ENCODE measurements around the gene IGF2R.
"Not testable (repeated sequence)": the region's sequence is repeated elsewhere in the genome, so short reads cannot be mapped to it uniquely, and the experiment has no call there.

IGF2R gene

DNA sequence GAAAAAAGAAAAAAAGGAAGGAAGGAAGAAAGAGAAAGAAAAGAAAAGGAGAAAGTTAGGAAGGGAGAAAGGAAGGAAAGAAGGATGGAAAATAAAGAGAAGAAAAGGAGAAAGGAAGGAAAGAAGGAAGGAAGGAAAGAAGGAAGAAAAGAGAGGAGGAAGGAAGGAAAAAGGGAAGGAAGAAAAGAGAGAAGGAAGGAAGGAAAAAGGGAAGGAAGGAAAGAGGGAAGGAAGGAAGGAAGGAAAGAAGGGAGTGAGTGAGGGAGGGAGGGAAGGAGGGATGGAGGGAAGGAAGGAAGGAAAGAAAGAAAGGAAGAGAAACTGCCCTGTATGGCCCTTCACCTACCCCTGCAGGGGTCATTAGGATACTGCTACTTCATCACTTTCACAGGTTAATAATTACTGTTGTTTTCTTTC is 12.9 kb upstream of the IGF2R start:
- DNase-seq, result no peak

DNA sequence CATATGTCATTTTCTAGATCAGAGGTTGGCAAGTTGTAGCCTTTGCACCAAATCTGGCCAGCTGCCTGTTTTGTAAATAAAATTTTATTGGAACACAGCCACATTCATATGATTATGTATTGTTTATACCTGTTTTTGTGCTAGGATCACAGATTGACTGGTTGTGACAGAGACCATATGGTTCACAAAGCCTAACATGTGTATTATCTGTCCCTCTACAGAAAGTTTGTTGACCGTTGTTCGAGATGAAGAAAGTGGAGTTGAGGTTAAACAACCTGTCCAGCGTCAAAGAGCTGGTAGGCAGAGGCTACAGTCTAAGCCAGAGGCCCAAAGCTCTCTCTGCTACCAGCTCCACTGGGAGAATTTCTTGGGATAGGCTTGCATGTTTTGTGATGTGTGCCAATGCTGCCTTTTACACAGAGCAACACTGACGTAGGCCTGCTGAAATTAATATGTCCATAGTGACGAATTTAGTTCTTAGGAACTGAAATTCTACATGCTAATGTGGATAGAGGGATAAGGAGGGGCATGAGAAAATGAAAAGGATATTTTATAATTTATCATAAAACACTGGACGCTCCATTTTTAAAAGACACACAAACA is 11.7 kb upstream of the IGF2R start:
- DNase-seq, result no peak

DNA sequence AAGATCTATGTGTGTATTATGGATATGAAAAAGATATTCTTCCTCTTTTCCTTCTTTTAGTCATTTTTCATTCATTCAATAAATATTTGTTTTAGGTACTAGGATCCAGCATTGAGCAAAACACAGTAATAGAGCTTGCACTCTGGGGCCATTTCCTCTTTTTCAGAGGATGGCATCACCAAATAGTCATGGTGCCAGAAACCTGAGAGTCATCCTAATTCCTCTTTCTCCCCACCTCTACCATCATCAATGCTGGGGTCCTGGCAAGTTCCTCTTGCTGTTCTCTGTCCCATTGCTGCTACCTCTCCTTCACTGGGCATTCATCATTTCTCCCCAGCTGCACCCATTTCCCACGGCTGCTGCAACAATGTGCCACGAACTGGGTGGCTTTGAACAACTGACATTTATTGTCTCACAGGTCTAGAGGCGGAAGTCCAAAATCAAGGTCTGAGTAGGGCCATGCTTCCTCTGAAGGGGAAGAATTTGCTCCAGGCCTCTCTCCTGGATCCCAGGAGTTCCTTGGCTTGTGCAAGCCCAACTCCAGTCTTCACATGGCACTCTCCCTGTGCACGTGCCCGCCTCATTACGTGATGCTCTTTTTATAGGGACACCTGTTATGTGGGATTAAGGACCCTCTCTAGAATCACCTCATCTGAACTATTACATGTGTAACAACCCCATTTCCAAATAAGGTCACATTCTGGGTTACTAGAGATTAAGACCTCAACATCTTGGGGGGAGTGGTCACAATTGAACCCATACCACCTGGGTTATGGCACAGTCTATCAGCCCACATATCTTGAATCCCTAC is 9.5 kb upstream of the IGF2R start:
- no peak for DNase-seq

DNA sequence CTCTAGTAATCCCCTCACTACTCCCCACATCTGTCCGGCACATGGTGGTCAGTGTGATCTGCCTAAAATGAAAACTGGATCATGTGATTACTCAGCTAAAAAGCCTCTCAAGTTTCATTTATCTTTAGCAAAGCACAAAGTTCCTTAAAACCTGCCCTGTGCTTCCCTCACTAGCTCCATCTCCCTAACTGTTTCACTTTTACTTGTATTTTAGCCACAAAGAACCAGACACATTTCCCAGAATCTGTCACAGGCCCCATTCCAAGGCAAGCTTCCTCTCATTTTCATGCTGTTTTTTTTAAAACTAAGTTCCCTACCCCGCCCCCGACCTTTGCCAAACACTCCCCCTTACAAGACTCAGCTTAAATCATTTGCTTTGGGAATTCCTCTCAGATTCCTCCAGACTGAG is 8.9 kb upstream of the IGF2R start:
- no peak for DNase-seq

DNA sequence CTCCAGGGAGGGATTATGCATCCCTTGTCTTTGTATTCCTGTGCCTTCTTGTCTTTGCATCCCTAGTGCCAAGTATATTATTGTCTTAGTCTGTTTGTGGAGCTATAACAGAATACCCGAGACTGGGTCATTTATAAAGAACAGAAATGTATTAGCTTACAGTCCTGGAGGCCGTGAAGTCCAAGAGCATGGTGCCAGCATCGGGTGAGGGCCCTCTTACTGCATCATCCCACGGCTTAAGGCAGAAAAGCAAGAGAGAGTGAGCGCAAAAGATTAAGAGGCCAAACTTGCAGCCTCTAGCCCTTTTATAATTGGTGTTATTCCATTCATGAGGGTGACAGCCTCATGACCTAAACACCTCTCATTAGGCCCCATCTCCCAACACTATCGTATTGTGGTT is 8.4 kb upstream of the IGF2R start:
- DNase-seq, result no peak

DNA sequence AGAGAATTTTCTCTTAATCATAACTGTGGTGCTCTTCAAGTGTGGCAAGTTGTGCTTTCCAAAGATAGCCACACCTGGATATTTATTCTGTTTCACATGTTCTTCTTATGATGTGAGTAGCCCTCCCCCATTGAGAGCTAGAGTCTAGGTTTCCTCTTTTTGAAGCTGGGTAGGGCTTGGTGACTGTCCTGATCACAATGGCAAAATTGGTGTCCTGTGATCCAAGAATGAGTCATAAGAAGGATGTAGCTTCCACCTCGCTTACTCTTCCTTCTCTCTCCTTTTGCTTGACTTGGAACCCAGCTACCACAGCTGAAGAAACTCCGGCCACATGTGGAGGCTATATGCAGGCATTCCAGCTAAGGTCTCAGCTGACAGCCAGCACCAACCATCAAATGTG is 7.4 kb upstream of the IGF2R start:
- no peak for DNase-seq

DNA sequence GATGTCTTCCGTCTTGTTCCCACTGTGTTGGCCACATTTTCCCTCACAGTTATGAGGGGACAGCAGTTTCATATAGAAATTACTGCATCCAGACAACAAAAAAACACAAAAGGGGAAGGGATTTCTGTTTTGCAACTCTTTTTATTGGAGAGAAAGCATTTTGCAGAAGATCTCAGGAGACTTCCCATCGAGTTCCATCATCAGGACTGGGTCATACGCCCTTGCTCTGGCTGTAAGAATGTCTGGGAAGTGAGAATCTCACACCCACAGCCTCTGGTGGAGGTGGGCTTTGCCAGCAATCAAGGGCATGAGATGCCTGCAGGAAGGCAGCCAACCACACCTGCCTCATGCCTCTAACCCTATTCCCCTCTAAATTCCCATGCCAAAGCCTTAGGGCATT is 5.8 kb upstream of the IGF2R start:
- no peak for DNase-seq

DNA sequence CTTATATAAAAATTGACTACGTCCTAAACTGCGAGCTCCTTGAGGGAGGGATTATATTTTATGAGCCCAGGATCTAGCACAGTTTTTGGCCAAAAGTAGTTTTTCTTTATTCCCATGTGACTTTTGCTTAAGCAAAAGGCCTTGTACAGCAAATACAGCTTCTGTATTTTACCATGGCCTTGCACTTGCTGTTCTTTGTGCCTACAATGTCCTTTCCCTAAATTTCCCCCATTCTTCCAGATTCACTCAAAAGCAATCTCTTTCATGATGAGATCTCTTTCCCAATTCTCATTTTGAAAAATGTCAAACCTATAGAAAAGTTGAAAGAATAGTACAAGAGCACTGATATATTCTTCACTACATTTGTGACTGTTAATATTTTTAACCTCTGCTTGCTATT is 4.8 kb upstream of the IGF2R start:
- no peak for DNase-seq

DNA sequence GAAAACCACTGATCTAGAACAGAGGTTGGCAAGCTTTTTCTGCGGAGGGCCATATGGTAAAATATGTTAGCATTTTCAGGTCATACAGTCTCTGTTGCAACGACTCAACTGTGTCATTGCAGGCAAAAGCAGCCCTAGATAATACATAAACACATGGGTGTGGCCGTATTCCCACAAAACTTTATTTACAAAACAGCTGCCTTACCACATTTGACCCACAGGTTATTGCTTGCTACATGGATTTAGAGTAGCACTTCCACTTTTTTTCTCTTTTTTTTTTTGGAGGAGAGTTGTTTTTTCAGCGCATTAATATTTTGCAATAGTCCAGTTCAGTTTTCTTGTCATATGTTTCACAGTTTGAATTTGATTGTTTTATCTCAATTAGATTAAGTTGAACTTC is 2.5 kb upstream of the IGF2R start:
- no peak for DNase-seq

DNA sequence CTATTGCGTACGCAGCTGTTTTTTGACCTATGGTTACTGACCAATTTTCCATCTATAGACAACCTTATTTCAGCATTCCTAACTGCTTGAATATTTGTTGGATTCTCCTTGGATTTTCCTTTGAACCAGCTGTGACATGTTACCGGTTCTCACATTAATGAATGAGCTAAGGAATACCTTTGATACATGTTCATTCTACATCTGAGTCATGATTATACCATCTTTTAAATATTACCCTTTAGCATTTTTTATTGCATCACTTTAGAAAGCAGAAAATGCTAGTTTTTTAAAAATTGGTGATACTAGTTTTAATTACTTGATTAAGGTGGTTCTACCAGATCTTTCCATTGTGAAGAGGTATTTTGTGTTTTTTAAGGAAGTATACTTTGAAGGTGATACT is 1.9 kb upstream of the IGF2R start:
- no peak for DNase-seq

DNA sequence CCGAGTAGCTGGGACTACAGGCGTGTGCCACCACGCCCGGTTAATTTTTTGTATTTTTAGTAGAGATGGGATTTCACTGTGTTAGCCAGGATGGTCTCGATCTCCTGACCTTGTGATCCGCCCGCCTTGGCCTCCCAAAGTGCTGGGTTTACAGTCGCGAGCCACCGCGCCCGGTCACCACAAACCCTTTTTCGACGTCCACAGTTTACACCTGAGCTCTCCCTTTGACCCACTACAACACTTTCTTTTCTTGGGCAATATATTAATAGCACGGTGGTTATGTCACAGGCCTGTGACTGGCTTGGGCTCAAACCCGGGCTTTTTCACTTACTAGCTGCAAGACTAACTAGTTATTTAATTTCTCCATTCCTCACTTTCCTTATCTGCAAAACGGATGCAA is 1.3 kb upstream of the IGF2R start:
- not testable (repeated sequence) for DNase-seq

DNA sequence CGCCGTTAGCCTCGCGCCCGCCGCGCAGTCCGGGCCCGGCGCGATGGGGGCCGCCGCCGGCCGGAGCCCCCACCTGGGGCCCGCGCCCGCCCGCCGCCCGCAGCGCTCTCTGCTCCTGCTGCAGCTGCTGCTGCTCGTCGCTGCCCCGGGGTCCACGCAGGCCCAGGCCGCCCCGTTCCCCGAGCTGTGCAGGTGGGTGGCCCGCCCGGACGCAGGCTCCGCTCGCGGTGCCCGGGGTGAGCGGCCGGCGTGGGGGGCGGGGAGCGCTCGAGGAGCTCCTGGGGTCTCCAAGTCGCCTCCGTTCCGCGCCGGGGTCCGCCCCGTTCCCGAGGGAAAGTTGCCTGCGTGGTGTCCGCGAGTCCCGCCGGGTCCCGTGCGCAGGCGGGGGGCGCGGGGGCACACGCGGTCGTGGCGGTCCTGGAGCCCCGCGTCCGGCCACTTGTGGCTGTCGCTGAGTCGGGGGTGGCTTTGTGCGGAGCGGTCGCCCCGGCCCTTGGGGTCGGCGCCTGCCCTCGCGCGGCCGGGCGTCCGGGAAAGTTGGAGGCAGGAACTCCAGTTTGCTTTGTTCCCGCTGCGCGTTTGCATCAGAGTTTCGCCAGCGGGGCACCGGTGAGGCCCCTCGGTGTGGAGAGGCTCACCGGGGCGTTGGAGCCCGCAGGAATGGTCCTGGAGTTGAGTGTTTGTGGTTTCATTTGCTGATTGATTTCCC is 476 bp downstream of the IGF2R start:
- DNase-seq, result no peak

DNA sequence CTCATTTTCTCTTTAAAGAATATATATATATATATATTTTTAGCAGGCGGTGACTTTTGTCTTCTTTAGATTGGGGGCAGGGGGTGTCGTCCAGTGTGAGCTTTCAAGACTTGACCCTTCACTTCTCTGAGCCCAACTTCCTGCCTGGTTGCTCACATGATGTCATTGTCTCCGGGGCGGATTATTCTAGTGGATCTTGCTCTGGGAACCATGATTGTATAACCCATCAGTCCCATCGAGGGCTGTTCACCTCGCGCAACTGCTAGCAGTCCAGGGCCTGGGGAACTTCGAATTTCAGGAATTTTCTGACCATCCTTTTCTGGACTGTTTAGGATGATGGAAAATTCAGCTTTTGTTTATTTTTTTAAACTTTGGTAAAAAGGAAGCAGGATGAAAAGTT is 1.0 kb downstream of the IGF2R start:
- no peak for DNase-seq

DNA sequence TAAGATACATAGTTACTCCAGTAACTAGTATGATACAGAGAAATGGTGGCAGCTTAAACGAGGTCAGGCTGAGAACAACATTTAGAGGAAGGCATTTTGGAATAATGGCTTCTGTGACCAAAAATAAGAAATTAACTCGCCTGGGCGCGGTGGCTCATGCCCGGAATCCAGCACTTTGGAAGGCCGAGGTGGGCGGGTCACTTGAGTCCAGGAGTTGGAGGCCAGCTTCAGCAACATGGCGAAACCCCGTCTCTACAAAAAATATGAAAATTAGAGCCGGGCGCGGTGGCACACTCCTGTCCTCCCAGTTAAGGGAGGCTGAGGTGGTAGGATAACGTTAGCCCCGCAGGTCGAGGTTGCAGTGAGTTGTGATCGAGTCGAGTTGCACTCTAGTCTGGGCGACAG is 1.8 kb downstream of the IGF2R start:
- no peak for DNase-seq

DNA sequence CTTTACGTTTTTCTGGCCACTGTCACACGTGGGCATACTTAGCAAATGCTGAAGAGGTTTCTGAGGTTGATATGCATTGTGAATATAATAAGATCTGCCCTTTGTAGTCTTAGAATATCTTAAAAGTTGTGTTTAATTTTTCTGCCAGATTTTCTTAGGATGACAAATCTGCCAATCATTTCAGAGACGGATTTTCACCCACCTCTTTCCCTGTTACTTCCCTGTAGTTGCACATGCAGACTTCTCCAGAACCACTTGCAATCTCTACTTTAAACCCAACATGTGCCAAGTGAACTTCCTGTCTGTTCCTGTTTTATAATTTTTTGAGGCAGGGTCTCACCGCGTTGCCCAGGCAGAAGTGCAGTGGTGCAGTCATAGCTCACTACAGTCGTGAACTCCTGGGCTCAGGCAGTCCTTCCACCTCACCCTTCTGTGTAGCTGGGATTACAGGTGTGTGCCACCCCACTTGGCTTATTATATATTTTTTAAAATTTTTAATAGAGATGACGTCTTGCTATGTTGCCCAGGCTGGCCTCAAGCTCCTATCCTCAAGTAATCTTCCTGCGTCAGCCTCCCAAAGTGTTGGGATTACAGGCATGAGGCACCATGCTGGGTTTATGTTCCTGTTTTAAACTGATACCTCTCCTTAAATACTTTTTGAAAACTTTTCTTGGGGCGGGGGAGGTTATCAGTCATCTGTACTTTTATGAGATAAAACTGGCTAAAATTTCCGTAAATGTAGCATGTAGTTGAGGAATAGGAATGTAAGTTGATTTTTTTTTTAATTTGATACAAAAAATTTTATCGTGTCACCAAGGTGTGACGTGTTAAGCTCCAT is 2.7 kb downstream of the IGF2R start:
- no peak for DNase-seq

DNA sequence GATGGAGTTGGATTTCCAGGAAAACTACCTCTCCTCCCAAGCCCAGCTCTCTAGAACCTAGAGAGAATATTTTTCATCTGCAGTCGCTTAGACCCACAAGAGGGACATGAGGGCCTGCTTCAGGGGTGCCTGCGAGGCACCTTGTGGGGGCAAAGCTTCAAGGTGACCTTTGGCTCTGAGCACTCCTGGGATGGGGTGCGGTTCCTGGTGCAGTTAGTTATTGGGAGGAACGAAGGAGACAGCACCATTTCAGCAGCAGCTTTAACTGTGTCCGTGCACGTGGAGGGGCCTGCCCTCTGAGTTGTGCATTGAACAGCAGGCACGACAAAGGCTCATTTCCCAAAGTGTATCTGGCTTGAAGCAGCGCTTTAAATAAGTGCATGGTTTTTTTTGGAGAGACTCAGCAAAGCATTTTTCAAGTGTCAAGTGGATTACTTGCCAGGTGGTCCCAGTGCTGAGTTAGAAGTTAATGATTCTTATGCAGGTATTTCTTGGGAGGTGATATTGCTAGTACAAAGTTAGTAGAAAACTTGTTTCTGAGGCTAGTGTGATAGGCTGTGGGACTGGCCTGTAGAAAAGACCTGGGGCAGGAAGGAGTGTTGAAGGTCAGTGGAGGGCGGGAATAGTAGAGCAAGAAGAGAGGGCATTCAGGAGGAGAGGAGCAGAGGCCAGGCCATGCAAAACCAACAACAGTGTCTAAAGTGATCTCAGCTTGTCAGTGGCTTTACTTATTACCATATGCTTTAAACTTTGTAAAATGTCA is 3.8 kb downstream of the IGF2R start:
- DNase-seq, result no peak

DNA sequence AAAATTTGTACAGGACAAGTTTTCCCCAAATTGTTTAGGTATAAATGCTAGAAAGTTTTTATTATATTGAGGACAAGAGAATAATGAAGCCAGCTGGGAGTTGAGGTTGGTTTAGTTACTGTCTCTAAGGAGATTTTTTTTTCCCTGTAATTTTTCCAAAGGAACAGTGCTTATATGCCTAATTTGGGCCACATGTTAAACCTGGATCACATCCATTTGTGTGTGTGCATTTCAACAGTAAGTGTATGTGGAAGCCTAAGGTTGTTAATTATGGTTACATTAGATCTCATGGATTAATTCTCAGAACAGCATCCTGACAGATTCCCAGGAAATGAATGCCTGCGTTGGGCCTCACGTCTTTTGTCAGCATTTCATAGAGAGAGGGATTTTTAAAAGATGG is 4.5 kb downstream of the IGF2R start:
- no peak for DNase-seq

DNA sequence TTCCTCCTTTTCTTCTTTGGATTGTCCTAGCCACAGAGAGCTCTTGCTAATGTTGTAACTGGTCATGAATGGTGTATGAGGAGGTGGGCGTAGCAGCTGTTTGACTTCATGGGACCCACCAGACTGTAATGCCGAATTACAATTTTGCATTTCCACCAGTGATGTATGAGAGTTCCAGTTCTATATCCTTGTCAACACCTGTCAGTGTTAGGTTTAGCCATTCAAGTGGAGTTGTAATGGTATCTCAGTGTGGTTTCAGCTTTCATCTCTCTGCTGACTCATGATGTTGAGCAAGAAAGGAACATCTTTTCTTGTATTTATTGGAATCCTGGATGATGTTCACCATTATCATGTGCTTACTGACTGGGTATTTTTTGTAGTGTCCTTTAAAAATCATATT is 5.1 kb downstream of the IGF2R start:
- DNase-seq, result peak; percentile 6

DNA sequence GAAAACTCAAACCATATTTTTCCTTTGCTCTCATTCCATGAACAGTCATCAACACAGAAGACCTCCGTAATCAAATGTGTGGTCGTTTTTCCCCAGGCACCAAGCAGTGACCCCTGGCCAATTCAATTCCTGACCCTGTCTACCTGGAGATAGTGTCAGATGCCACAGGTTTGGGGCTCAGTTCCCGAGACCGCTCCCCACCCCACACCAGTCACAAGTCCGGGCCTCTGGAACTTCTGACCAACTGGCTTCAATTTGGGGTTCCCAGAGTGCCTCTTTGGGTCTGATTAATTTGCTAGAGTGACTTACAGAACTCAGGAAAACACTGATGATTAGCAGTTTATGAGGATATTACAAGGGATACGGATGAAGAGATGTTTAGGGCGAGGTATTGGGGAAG is 6.0 kb downstream of the IGF2R start:
- DNase-seq, result no peak

DNA sequence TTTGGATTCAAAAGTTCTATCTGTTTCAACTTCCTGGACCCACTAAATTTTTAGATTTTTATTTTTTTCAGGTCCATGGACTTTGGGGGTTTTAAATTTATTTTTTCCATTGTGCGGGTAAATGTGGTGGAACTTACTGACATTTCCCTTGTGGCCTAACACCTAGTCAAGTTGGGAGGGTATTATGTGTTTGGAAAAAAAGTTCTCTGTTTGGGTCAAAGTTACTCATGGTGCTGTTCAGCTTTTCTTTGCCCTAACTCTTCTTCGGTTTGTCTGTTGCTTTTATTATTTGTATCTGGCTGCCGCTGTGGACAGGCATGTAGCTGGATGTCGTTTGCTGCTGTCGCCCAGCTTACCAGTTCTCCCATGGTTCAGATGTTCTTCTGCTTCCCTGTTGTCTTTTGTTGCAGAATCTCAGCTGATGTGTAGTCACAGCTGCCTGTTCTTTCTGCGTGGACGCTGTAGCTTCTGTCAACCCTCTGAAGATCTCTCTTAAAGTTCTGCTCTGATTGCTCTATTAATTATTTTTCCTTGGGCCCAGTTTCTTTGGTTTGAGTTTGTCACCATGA is 7.9 kb downstream of the IGF2R start:
- DNase-seq, result no peak

DNA sequence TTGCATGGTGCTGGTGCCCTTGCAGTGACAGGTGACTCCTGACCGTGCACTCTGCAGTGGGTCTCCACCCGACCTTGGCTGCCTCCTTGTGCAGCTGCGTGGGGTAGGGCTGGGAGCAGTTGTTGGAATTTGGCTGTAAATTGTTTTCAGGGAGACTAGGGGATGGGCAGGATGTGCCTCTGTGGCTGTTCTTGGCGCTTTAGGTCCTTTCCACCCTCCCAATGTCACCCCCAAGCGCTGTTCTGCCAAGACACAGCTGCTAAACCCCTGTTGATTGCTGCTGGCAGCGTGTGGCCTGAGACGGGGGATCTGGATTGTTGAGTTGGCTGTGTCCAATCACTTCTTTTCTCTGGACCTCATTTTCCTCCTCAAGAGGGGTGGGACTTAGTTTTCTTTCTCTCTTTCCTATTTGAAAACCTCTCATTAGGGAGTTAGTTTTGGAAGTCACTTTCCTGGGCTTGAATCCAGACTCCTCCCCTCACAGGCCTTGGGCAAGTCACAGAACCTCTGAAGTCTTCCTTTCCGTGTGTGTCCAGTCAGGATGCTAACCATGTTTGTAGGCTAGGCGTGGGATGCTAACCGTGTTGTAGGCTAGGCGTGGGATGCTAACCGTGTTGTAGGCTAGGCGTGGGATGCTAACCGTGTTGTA is 8.5 kb downstream of the IGF2R start:
- no peak for DNase-seq

DNA sequence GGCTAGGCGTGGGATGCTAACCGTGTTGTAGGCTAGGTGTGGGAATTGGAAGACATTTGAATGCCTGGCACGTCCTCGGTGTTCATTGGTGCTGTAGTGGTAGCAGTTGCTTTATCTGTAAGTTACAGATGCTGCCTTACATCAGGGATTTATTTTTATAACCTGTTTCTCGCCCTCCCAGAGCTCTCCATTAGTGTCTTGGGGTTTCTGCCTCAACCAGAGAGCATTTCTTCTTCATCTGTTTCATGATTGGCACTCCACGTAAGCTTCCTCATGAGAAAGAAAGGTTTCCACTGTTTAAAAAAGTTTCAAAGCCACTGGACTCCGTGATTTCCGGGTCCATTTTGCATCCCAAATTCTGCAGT is 9.0 kb downstream of the IGF2R start:
- DNase-seq, result no peak
